Testis (tissue), 2 donors: Measurements from ENCODE around the gene METTL22.

Source experiments
- CTCF ChIP-seq, 3 experiments: fragments of 450-650 bp in 2 of 3; fragments of 200-600 bp in 1 of 3; sonication (generic) in 1 of 3; IDR thresholded peaks; one replicate each; pipeline ENCODE4 v1.5.1; 2016 to 2019; ENCODE audit warnings: antibody characterized with exemption in 3 of 3, mild to moderate bottlenecking in 2 of 3, moderate library complexity in 1 of 3
- POLR2A ChIP-seq: fragments of 450-650 bp; IDR thresholded peaks from one replicate; pipeline ENCODE4 v1.6.1; 2017; ENCODE audit warnings: antibody characterized with exemption, mild to moderate bottlenecking, moderate library complexity

- TF ChIP-seq CTCF (IDR thresholded peaks at IDR 0.05) (no peak), POLR2A (no peak)
Observed at GRCh38 chr16:8634991-8635736, 13.7 kb downstream of the METTL22 start.
